Stimulated activated CD4-positive, alpha-beta T cell treated with anti-CD3 and anti-CD28 coated beads, Interleukin-15, amount 100 ng/mL, for 1 hour (primary cell): ENCODE data around the gene C6orf15.

Experiments
- DNase-seq, 2 donors: peaks; one replicate each; pipeline ENCODE4 v3.0.0-alpha.2; 2020; ENCODE audit warnings: low read depth in 1 of 2, low spot score in 1 of 2

Gene C6orf15

GRCh38 chr6:31131595-31131994 is 19.2 kb upstream of the C6orf15 start:
- no peak for DNase-seq

DNA sequence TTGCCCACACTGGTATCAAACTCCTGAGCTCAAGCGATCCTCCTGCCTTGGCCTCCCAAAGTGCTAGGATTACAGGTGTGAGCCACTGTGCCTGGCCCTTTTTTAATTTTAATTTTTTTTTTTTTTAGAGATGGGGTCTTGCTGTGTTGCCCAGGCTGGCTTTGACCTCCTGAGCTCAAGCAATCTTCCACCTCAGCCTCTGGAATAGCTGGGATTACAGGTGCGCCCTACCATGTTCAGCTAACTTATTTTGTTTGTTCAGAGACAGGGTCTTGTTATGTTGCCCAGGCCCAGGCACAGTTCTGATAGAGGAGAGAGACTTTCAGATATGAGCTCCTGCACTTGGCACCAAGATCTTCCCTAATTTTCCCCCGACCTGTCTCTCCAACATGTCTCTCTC is 18.4 kb upstream of the C6orf15 start:
- DNase-seq: no peak

DNA sequence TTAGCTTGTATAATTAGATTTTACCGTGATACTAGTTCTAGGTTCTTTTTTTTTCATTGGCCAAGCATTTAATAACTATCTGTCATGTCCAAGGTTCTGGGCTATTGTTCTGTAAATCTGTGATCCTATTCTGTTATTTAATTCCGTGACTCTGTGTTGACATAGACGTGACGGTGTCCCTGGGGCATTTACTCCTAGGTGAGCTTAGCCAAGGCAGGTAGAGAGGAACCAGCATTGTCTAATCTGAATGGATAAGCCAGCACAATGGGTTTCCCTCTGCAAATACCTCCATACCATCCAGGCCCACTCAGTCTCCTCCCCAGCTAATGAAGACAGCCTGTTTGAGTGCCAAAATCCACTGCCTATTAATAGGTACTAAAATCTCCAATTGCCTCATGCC is 16.8 kb upstream of the C6orf15 start:
- no peak for DNase-seq

DNA sequence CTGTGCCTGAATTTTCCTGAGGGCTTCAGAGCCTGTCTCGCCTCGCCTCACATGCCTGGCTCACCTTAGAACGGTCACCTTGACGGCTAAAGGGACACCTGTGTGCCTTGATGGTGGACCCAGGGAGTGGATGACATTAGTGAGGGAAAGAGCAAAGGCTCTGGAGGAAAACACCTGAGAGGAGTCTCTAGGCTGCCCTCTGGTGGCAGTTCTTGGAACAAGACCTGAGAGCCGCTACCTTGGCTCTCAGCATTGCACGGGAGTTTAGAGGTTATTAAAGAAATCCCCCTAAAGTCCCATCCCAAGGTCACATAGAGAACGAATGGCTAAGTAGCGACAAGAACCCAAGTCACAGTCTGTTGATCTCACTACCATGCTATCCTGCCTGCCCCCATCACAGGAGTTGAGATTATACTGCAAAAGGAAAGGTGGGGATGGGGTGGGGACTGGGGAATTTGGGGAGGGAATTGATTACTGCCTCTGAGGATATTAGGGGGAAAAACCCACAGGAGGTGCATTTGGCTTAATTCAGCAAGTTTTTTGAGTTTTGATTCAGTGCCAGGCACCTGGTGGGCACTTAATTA is 15.8 kb upstream of the C6orf15 start:
- peak; percentile 55 to 57 for DNase-seq

DNA sequence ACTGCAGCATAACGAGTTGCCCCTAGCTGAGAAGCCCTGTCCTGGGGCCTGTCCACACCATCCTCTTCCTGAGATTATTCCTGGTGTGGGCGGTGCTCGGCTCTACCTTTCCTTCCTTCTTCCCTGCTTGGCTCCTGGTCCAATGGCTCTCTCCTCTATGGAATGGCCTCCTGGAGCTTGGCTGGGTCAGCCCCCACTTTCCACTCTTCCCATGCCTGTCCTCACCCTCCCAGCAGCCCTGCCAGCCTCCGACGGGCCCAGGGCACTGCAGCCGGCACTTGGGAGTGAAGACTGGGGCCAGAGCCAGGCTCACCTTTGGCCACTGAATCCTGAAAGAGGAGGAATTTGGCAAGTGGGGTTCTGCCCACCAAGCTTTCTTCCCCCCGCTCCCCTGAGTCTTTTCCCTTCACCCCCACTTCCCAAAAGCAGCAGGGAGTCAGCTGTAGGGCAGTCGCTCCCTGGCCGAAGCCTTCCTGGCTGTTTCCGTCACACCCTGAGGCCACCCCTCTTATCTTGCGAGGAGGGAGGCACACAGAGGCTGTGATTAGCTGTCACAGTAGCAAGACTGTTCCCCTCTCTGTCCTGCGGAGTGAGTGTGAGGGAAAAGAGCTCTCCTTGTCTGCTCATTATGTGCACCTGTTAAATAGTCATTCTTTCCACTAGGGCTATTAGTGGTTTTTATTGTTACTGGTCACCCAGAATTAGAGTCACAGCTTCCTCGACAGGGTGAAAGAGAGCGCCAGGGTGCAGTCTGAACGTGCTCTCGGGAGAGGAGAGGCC is 14.2 kb upstream of the C6orf15 start:
- no peak for DNase-seq

DNA sequence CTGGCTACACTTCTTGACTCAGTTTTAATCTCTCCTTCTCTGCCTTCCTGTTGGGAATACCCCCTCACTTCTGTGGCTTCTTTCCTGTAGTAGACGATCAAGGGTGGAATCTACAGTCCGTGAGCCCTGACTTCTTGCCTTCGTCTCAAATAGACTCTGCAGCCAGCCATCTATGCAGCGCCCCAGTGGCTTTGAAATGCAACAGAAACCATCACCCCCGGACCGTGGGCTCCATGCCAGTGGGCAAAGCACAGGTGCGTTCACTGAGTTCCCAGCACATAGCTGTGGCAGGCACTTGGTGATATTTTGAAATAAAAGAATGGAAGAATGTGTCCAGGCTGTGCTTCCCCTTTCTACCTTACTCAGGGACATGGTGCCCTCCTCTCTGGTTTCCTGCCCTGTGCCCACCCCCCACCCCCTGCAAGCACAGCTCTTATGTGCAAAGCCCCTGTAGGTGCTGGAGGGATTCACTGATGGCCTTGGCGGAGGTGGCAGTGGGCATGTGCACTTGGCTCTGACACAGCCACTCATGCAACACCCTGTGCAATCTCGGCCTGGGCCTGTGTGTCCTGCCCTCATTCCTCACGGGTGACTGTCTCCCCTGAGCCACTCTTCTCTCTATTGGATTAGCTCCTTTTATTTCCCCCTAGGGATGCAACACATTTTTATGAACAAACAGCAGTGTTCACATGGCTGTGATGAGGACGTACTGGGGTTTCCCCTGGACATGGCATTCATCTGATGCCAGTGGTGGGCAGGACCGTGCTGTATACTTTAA is 13.4 kb upstream of the C6orf15 start:
- no peak for DNase-seq

- no peak for DNase-seq
These were observed 12.8 kb upstream of the C6orf15 start for GRCh38 chr6:31125162-31125561.

- DNase-seq: no peak
These were observed 10.7 kb upstream of the C6orf15 start for GRCh38 chr6:31122791-31123706.

GRCh38 chr6:31121131-31121790 is 8.9 kb upstream of the C6orf15 start:
- no peak for DNase-seq

- DNase-seq: no peak
These were observed 8.0 kb upstream of the C6orf15 start, which contains the start of gene CDSN for GRCh38 chr6:31120151-31120915. Gene CDSN (minus strand): TSS chr6:31120446. CDS start chr6:31120419, 27 bp downstream.

GRCh38 chr6:31118178-31118577 is 5.8 kb upstream of the C6orf15 start:
- no peak for DNase-seq

DNA sequence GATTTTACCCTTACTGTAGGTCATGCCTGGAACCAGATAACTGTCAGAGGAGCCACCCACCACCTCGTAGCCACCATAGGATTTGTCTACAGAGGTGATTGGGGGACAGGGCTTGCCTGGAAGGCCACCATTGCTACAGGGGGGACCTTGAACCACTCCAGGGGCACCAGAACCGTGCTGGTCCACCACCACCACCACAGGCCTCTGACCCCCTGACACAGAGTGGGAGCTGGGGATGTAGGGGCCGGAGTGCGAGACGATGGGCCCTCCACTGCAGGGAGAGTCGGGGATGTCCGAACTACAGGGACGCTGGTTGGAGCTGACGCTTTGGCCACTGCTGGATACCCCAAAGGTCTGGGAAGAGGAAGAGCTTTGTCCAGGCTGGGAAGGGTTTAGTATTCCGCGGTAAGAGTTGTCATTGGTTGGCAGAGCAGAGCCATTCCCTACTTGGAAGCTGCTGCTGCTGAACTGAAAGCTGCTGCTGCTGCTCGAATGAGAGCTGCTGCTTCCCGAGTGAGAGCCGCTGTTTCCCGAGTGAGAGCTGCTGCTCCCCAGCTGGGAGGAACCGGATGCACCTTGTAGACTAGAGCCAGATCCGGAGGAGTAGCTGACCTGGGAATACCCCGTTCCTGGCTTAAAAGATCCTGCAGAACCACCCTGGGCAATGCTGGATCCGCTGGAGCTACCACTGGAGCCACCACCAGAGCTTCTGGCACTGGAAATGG is 4.4 kb upstream of the C6orf15 start:
- no peak for DNase-seq

DNA sequence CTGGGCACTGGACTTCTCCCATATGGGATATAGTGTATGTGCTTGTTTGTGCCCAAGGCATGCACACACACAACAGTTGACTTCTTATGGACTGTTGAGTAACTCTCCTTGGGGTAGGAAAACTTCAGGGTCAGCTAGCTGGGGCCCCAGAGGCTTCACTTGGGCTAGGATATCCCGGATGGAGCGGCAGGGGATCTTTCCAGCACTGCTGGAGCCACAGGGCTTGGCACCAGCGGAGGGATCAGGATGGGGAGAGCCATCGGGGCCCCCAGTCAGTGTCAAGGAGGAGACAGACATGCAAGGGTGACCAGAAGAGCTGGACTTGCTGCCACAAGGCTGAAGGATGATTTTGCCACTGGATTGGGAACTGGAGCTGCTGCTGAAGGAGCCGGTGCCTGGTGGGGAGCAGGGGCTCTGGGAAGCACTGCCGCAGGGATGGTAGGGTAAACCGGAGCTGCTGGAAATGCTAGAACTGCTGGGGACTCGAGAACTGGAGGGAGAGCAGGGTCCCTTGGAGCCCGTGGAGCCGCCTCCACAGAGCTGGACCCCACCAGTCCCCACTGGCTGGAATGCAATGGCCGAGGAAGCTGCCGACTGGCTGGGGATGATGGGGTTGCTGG is 3.7 kb upstream of the C6orf15 start:
- DNase-seq: no peak

DNA sequence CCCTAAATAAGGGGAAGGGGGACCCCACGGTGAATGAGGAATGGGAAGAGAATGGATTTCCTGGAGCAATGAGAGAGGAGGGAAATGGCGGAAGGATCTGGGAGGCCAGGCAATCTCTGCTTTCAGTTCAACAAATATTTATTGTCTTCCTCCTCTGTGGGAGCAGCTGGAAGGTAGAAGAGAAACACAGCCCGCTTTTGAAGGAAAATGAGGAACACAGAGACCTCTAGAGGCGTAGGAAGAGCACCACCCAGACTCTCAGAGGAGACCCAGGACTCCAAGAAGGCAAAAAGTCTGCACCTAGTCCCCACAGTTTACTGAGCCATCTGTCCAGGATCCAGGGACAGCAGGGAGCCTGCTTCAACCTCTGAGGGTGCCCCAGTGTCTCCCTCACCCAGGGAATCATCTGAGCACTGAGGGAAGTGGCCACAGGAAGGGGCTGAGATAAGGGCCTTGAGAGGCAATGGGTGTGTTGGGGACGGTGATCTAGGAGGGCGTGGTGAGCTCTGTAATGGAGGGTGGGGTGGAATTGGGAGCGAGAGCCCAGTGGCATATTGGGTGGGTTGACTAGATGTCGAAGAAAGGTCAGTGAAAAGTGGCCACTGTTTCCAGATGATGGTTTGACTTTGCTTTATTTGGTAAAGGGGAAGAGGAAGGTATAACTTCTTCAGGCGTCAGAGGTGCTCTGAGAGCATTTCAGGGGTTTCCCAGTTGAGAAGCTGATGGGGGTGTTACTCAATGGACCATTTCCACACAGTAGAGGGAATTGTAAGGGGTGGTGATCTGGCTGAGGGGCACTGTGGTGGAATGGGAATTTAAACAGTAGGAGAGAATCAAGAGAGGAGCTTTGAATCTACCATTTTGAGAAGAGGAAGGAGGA is 2.8 kb upstream of the C6orf15 start:
- DNase-seq: no peak

DNA sequence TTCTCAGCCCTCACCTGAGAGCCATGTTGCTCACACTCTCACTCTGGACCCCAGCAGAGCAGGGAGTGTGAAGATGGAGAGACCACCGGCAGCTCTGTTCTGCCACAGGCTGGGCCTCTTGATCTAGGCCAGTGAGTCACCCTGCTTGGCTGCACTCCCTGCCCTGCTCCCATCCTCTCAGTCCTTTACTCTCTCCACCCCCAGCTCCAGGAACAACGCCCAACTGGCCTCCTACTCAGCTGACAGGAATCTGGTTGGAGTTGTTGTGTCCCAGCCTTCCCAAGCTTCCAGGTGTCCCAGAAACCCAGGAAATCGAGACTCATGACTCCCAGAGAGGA is 2.1 kb upstream of the C6orf15 start, which contains the start of gene PSORS1C1:
PSORS1C1 (plus strand) TSS at position 260 of the 338 bp plus-strand sequence. CDS start 14,833 bp downstream, outside the sequence.
- DNase-seq: no peak

GRCh38 chr6:31113861-31114540 is 1.6 kb upstream of the C6orf15 start:
- DNase-seq: no peak

- DNase-seq: no peak
These were observed 663 bp downstream of the C6orf15 start for GRCh38 chr6:31111712-31112111.
